Breast epithelium (tissue), 3 donors: ENCODE results near the gene KLRB1.
"Not testable (repeated sequence)": the region's sequence is repeated elsewhere in the genome, so short reads cannot be mapped to it uniquely, and the experiment has no call there.

ENCODE experiments used
- POLR2A ChIP-seq: fragments of 450-650 bp; IDR thresholded peaks from one replicate; pipeline ENCODE4 v1.6.1; 2016; ENCODE audit warnings: antibody characterized with exemption, mild to moderate bottlenecking, moderate library complexity
- POLR2AphosphoS5 ChIP-seq, 3 donors: sonication (generic); formaldehyde crosslinking; IDR thresholded peaks; one replicate each; pipeline ENCODE4 v1.6.1; 2017; ENCODE audit warnings: antibody characterized with exemption in 3 of 3
- TF ChIP-seq, protein P1 (sequence below), 3 donors: fragments of 450-650 bp; IDR thresholded peaks; one replicate each; pipeline ENCODE4 v1.5.1; 2016 to 2017; ENCODE audit warnings: antibody characterized with exemption in 3 of 3, mild to moderate bottlenecking in 3 of 3, moderate library complexity in 3 of 3

- TF ChIP-seq, protein P1, sequence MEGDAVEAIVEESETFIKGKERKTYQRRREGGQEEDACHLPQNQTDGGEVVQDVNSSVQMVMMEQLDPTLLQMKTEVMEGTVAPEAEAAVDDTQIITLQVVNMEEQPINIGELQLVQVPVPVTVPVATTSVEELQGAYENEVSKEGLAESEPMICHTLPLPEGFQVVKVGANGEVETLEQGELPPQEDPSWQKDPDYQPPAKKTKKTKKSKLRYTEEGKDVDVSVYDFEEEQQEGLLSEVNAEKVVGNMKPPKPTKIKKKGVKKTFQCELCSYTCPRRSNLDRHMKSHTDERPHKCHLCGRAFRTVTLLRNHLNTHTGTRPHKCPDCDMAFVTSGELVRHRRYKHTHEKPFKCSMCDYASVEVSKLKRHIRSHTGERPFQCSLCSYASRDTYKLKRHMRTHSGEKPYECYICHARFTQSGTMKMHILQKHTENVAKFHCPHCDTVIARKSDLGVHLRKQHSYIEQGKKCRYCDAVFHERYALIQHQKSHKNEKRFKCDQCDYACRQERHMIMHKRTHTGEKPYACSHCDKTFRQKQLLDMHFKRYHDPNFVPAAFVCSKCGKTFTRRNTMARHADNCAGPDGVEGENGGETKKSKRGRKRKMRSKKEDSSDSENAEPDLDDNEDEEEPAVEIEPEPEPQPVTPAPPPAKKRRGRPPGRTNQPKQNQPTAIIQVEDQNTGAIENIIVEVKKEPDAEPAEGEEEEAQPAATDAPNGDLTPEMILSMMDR (IDR thresholded peaks at IDR 0.05), result not testable (repeated sequence)
- TF ChIP-seq POLR2A; POLR2AphosphoS5 (IDR thresholded peaks at IDR 0.05): not testable (repeated sequence)
Measured at GRCh38 chr12:9577729-9578128, 30.0 kb downstream of the KLRB1 start.
